SK-N-SH (cell line): ENCODE data around the gene CHRM1. TPM values are rescaled to one million over a fixed set of nuclear protein-coding genes. Genes with fewer than 3 reads are reported as not detected.

ENCODE experiments used
- CTCF ChIA-PET: fragments of 300-600, 350-600 bp; formaldehyde crosslinking; extraction: SDS; loops from one replicate; lab custom pipeline; 2021; lab: Yijun Ruan, JAX
- POLR2A ChIA-PET: fragments of 350-600 bp; sonication (Branson Sonifier 250); formaldehyde crosslinking; extraction: SDS; loops from one replicate; lab custom pipeline; 2020; ENCODE audit warnings: antibody characterized with exemption, inconsistent platforms; lab: Yijun Ruan, JAX
- DNase-seq: peaks from one replicate; pipeline ENCODE4 v3.0.0; 2012
- H2AFZ ChIP-seq: fragments of 200-600 bp; sonication (generic); 2 replicates; pipeline ENCODE4 v1.8.1; 2016; ENCODE audit warnings: antibody characterized with exemption, mild to moderate bottlenecking, low read depth
- H3F3A ChIP-seq: fragments of 200-600 bp; sonication (generic); replicated peaks from 2 replicates; pipeline ENCODE3; 2016; ENCODE audit warnings: antibody characterized with exemption, mild to moderate bottlenecking; ENCODE audit not compliant: insufficient read depth
- H3K27ac ChIP-seq, 2 experiments: fragments of 200-500 bp in 1 of 2; fragments of 200-600 bp in 1 of 2; sonication (Bioruptor generic) in 1 of 2; sonication (generic), shearing (Covaris generic) in 1 of 2; 2 replicates each; pipeline versions ENCODE4 v1.5.1 to v1.6.1; 2014 to 2016; ENCODE audit warnings: low read depth in 2 of 2, inconsistent platforms in 1 of 2, low read length in 1 of 2, mild to moderate bottlenecking in 1 of 2, mixed read lengths in 1 of 2
- H3K27me3 ChIP-seq: fragments of 200-600 bp; sonication (generic), shearing (Covaris generic); 2 replicates; pipeline ENCODE4 v1.6.1; 2016; ENCODE audit warnings: mixed run types; ENCODE audit not compliant: insufficient read depth
- H3K36me3 ChIP-seq, 2 experiments: fragments of 200-500 bp in 1 of 2; fragments of 200-600 bp in 1 of 2; sonication (Bioruptor generic) in 1 of 2; sonication (generic) in 1 of 2; replicated peaks in 1 of 2; 2 replicates each; pipeline versions ENCODE3 to v1.5.1; 2014 to 2016; ENCODE audit warnings: low read length in 1 of 2, mild to moderate bottlenecking in 1 of 2; ENCODE audit not compliant: insufficient read depth in 2 of 2, control insufficient read depth in 1 of 2
- H3K4me1 ChIP-seq, 2 experiments: fragments of 200-500 bp in 1 of 2; fragments of 200-600 bp in 1 of 2; sonication (Bioruptor generic) in 1 of 2; sonication (generic), shearing (Covaris generic) in 1 of 2; 2 replicates each; pipeline versions ENCODE4 v1.5.1 to v1.6.1; 2014 to 2016; ENCODE audit warnings: low read depth in 1 of 2, low read length in 1 of 2, mixed run types in 1 of 2; ENCODE audit not compliant: insufficient read depth in 2 of 2, control insufficient read depth in 1 of 2
- H3K4me2 ChIP-seq: fragments of 200-600 bp; sonication (generic), shearing (Covaris generic); 2 replicates; pipeline ENCODE4 v1.6.1; 2017; ENCODE audit warnings: mixed run types
- H3K4me3 ChIP-seq, 2 experiments: fragments of 200-500 bp in 1 of 2; fragments of 200-600 bp in 1 of 2; sonication (Bioruptor generic) in 1 of 2; sonication (generic), shearing (Covaris generic) in 1 of 2; 2 replicates each; pipeline versions ENCODE4 v1.5.1 to v1.8.1; 2014 to 2016; ENCODE audit warnings: low read depth in 2 of 2, inconsistent platforms in 1 of 2, low read length in 1 of 2, mild to moderate bottlenecking in 1 of 2, mixed read lengths in 1 of 2, moderate library complexity in 1 of 2
- H3K79me2 ChIP-seq: fragments of 200-600 bp; sonication (generic); 2 replicates; pipeline ENCODE4 v1.8.1; 2017; ENCODE audit warnings: mild to moderate bottlenecking; ENCODE audit not compliant: insufficient read depth
- H3K9ac ChIP-seq: fragments of 200-600 bp; sonication (generic); 2 replicates; pipeline ENCODE4 v1.6.1; 2017; ENCODE audit warnings: mixed run types
- H3K9me2 ChIP-seq: fragments of 200-600 bp; sonication (generic); 2 replicates; pipeline ENCODE4 v1.6.1; 2017; ENCODE audit warnings: mixed run types
- H3K9me3 ChIP-seq: fragments of 200-600 bp; sonication (generic); 2 replicates; pipeline ENCODE4 v1.6.1; 2017; ENCODE audit warnings: mixed run types, mild to moderate bottlenecking, moderate library complexity
- H4K20me1 ChIP-seq: fragments of 200-600 bp; sonication (generic); 2 replicates; pipeline ENCODE4 v1.6.1; 2017; ENCODE audit warnings: mild to moderate bottlenecking, mixed run types; ENCODE audit not compliant: insufficient read depth
- CHD2 ChIP-seq: fragments of 150-350 bp; IDR thresholded peaks from 2 replicates; pipeline ENCODE4 v1.6.1; 2018; ENCODE audit warnings: low read length; ENCODE audit not compliant: partially characterized antibody
- EP300 ChIP-seq, 2 experiments: IDR thresholded peaks; 2 replicates each; pipeline versions ENCODE4 v1.4.0 to v1.6.1; 2012; ENCODE audit warnings: borderline replicate concordance in 1 of 2, low read depth in 1 of 2, low read length in 1 of 2
- EZH2phosphoT487 ChIP-seq: fragments of 200-600 bp; sonication (generic); IDR thresholded peaks from 2 replicates; pipeline ENCODE4 v1.6.1; 2017; ENCODE audit warnings: low read depth, mixed run types, mild to moderate bottlenecking, antibody characterized with exemption, moderate library complexity, borderline replicate concordance
- FOXM1 ChIP-seq: IDR thresholded peaks from 2 replicates; pipeline ENCODE4 v1.4.0; 2012; ENCODE audit warnings: low read depth, mild to moderate bottlenecking
- GATA2 ChIP-seq: sonication (generic); formaldehyde crosslinking; IDR thresholded peaks from 2 replicates; pipeline ENCODE4 v1.5.0; 2020; ENCODE audit warnings: mild to moderate bottlenecking, missing genetic modification reagents
- JUND ChIP-seq: IDR thresholded peaks from 2 replicates; pipeline ENCODE4 v1.4.0; 2012
- MEF2A ChIP-seq: IDR thresholded peaks from 2 replicates; pipeline ENCODE4 v1.4.0; 2012; ENCODE audit warnings: low read depth, borderline replicate concordance
- MXI1 ChIP-seq: IDR thresholded peaks from 2 replicates; pipeline ENCODE4 v1.6.1; 2012; ENCODE audit warnings: mild to moderate bottlenecking, low read depth, low read length, improper control_type of control experiment
- POLR2AphosphoS5 ChIP-seq: IDR thresholded peaks from 2 replicates; pipeline ENCODE4 v1.6.1; 2012; ENCODE audit warnings: low read depth, low read length
- RAD21 ChIP-seq: IDR thresholded peaks from 2 replicates; pipeline ENCODE4 v1.6.1; 2012; ENCODE audit warnings: mild to moderate bottlenecking, low read length
- RCOR1 ChIP-seq: fragments of 150-350 bp; IDR thresholded peaks from 2 replicates; pipeline ENCODE4 v1.6.1; 2017; ENCODE audit warnings: antibody characterized with exemption, low read length
- SIN3A ChIP-seq: IDR thresholded peaks from 2 replicates; pipeline ENCODE4 v1.6.1; 2012; ENCODE audit warnings: low read depth, mild to moderate bottlenecking, low read length, moderate library complexity, borderline replicate concordance
- TAF1 ChIP-seq: IDR thresholded peaks from 2 replicates; pipeline ENCODE4 v1.6.1; 2012; ENCODE audit warnings: low read depth, mild to moderate bottlenecking, low read length, moderate library complexity, borderline replicate concordance
- TCF12 ChIP-seq: IDR thresholded peaks from 2 replicates; pipeline ENCODE4 v1.4.0; 2012
- WGBS: methylation state at CpG from one replicate; pipeline ENCODE4 v1.1.6; 2017; ENCODE audit warnings: low lambda C conversion rate; 5-methylcytosine and 5-hydroxymethylcytosine counted together
- polyA plus RNA-seq, 3 experiments: library from polyadenylated mRNA; depleted of rRNA; stranded (reverse); fragments of >200 nt; gene quantifications; 2 replicates each; pipeline ENCODE4 v1.2.3, GENCODE V29; 2012
- TF ChIP-seq, protein P1 (sequence below): fragments of 150-350 bp; IDR thresholded peaks from 2 replicates; pipeline ENCODE4 v1.6.1; 2016; ENCODE audit warnings: mild to moderate bottlenecking, low read depth, low read length
- TF ChIP-seq, protein P2 (sequence below): IDR thresholded peaks from 2 replicates; pipeline ENCODE4 v1.4.0; 2012; ENCODE audit warnings: low read depth
- TF ChIP-seq, protein P3 (sequence below): IDR thresholded peaks from 2 replicates; pipeline ENCODE4 v1.4.0; 2012; ENCODE audit warnings: low read depth, borderline replicate concordance

The CHRM1 gene
- polyA plus RNA-seq, 1 of the 3 experiments (the other 2 are of a cell fraction): not detected

DNA sequence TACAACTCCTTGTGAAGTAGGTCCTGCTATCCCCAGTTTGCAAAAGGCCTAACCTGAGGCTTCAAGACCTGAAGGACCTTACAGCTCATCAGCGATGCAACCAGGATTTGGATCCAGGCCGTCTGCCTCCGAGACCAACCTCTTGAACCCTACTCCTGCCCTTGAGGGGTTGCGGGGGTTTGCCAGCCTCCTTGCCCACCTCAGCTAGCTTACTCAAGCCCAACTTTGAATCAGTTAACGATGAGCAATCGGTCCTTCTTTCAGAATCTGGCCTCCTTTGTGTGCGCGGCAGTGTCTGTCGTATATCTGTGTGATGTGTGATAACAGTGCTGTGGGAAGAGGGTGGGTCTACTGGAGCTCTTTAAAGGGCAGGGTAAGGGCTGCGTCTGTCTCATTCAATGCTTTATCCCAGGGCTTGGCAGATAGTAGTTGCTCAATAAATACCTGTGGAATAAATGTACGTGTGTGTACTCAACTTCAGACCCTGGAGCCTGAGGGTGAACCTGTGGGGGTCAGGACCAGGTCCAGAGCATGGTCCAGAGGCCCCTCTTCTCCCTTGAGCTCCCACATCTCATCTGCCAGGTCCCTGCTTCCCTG is 3.2 kb downstream of the CHRM1 start:
- WGBS: 75% methylated on average over 10 of the region's 11 CpGs
- Histone ChIP-seq H3K27me3 (no peaks in the 10 kb centered on the region), H2AFZ (no peak overlapping the region)
- no peak for DNase-seq
- TF ChIP-seq EP300 (IDR thresholded peaks at IDR 0.05; ENCODE audit: borderline replicate concordance in 1 of 2, low read depth in 1 of 2, low read length in 1 of 2) (no peak), TCF12 (no peak), RCOR1 (no peak), SIN3A (no peak)
- TF ChIP-seq, protein P1, sequence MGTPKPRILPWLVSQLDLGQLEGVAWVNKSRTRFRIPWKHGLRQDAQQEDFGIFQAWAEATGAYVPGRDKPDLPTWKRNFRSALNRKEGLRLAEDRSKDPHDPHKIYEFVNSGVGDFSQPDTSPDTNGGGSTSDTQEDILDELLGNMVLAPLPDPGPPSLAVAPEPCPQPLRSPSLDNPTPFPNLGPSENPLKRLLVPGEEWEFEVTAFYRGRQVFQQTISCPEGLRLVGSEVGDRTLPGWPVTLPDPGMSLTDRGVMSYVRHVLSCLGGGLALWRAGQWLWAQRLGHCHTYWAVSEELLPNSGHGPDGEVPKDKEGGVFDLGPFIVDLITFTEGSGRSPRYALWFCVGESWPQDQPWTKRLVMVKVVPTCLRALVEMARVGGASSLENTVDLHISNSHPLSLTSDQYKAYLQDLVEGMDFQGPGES: no peak
- TF ChIP-seq, all 33 proteins: peak for 0
- no peaks in the 10 kb centered on the region for H3F3A ChIP-seq
- H3K9me3 ChIP-seq: no peaks in the 10 kb centered on the region
- peaks cover 0 to 31% of the 10 kb centered on the region in 2 experiments; a peak in 1 of 4 replicates for H3K4me1 ChIP-seq
- no peaks in the 10 kb centered on the region for H3K79me2 ChIP-seq
- CTCF ChIA-PET: interaction anchor here (1.0 to 27.5 kb wide), 5 partner anchors 9 to 118 kb away, joined by 3 to 751 read pairs (median 10); no protein-coding TSS in a partner anchor
- no peaks in the 10 kb centered on the region for H4K20me1 ChIP-seq
- H3K9ac ChIP-seq: no peak overlapping the region
- H3K4me3 ChIP-seq: no peak overlapping the region
- no peaks in the 10 kb centered on the region for H3K36me3 ChIP-seq
- no peak overlapping the region for H3K4me2 ChIP-seq
- H3K27ac ChIP-seq: no peak overlapping the region
- H3K9me2 ChIP-seq: no peaks in the 10 kb centered on the region
- POLR2A ChIA-PET: no interaction called here

DNA sequence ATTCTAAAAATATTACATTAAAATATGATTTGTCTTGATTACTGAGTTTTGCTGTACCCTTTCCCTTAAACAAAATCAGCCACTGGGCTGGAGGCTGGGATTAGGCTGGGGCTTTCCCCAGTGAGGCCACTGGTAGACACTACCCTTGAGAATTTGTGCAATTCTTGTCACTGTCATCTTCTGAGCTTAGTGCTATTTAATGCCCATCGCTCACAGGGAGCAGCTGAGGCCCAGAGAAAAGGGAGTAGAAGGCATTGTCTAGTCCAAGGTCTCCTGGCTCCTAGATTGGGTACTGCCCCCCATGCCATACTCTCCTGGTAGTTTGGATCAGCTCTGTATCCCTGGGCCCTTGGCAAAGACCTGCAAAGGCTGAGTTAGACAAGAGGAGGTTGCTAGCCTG is 6.7 kb downstream of the CHRM1 start:
- TF ChIP-seq RAD21 (no peak), EP300 (IDR thresholded peaks at IDR 0.05; ENCODE audit: borderline replicate concordance in 1 of 2, low read depth in 1 of 2, low read length in 1 of 2) (no peak), TAF1 (no peak), CHD2 (no peak), GATA2 (CRISPR knock-in tag) (no peak), MEF2A (no peak), FOXM1 (no peak), EZH2phosphoT487 (no peak), JUND (no peak), POLR2AphosphoS5 (no peak), TCF12 (no peak), MXI1 (no peak)
- TF ChIP-seq, protein P2, sequence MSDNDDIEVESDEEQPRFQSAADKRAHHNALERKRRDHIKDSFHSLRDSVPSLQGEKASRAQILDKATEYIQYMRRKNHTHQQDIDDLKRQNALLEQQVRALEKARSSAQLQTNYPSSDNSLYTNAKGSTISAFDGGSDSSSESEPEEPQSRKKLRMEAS: no peak
- TF ChIP-seq, protein P1: no peak
- TF ChIP-seq, protein P3, sequence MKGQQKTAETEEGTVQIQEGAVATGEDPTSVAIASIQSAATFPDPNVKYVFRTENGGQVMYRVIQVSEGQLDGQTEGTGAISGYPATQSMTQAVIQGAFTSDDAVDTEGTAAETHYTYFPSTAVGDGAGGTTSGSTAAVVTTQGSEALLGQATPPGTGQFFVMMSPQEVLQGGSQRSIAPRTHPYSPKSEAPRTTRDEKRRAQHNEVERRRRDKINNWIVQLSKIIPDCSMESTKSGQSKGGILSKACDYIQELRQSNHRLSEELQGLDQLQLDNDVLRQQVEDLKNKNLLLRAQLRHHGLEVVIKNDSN: no peak
- Histone ChIP-seq H3K4me2 (no peak overlapping the region), H3K79me2 (no peaks in the 10 kb centered on the region), H3K4me1 (peaks cover 0 to 36% of the 10 kb centered on the region in 2 experiments; a peak in 1 of 4 replicates), H3K27me3 (no peaks in the 10 kb centered on the region), H3K9ac (no peak overlapping the region), H3K9me2 (no peaks in the 10 kb centered on the region), H3K9me3 (no peaks in the 10 kb centered on the region), H3F3A (no peaks in the 10 kb centered on the region), H4K20me1 (no peaks in the 10 kb centered on the region), H3K27ac (no peak overlapping the region), H2AFZ (no peak overlapping the region), H3K36me3 (no peaks in the 10 kb centered on the region), H3K4me3 (no peak overlapping the region)
- POLR2A ChIA-PET: no interaction called here
- DNase-seq: no peak
- CTCF ChIA-PET: interaction anchor here (1.1 to 27.5 kb wide), 7 partner anchors 8 to 751 kb away, joined by 3 to 751 read pairs (median 5); no protein-coding TSS in a partner anchor
- WGBS: no CpG with 5 or more reads among the region's 1 CpG
